Stimulated activated effector memory CD8-positive, alpha-beta T cell treated with anti-CD3 and anti-CD28 coated beads, Interleukin-12 subunit alpha, Interleukin-12 subunit beta, amount 100 ng/mL, for 72 hours (primary cell): ENCODE measurements around the gene CACTIN.
"Not testable (repeated sequence)": the region's sequence is repeated elsewhere in the genome, so short reads cannot be mapped to it uniquely, and the experiment has no call there.

ENCODE experiments used
- ATAC-seq: fragments of 150-1000 bp; cut with Tn5 transposase; 2 replicates; pipeline ENCODE4 v1.10.0; 2021
- DNase-seq, 2 donors: peaks; one replicate each; pipeline ENCODE4 v3.0.0; 2021 to 2022; ENCODE audit warnings: low spot score in 2 of 2
- H3K27ac Mint-ChIP-seq: one replicate; pipeline ENCODE4 v1.8.0; 2022; ENCODE audit warnings: mild to moderate bottlenecking, mixed read lengths
- H3K36me3 Mint-ChIP-seq: one replicate; pipeline ENCODE4 v1.8.0; 2022; ENCODE audit warnings: mild to moderate bottlenecking, mixed read lengths
- H3K4me1 Mint-ChIP-seq: one replicate; pipeline ENCODE4 v1.8.0; 2022; ENCODE audit warnings: mixed read lengths
- H3K4me3 Mint-ChIP-seq: one replicate; pipeline ENCODE4 v1.8.0; 2022; ENCODE audit warnings: mild to moderate bottlenecking, mixed read lengths
- H3K9me3 Mint-ChIP-seq: one replicate; pipeline ENCODE4 v1.8.0; 2022; ENCODE audit warnings: mixed read lengths

Gene CACTIN

GRCh38 chr19:3585301-3586126 lies 41.1 kb downstream of the CACTIN start, which contains the start of gene GIPC3:
Gene GIPC3 (plus strand): TSS chr19:3585478. CDS start chr19:3585598, 120 bp downstream.
- ATAC-seq (no peak), DNase-seq (no peak)
- Mint-ChIP-seq H3K27ac (no peak within 1 kb of the TSS), H3K4me3 (peak within 1 kb of the TSS; percentile 35), H3K4me1 (no peaks in the 10 kb centered on the region), H3K36me3 (no peaks in the 10 kb centered on the region), H3K9me3 (no peaks in the 10 kb centered on the region)

- H3K9me3 Mint-ChIP-seq, DNase-seq, ATAC-seq, H3K27ac Mint-ChIP-seq, H3K4me1 Mint-ChIP-seq, H3K4me3 Mint-ChIP-seq, H3K36me3 Mint-ChIP-seq: not testable (repeated sequence)
Observed at GRCh38 chr19:3584036-3584802, 42.4 kb downstream of the CACTIN start.

DNA sequence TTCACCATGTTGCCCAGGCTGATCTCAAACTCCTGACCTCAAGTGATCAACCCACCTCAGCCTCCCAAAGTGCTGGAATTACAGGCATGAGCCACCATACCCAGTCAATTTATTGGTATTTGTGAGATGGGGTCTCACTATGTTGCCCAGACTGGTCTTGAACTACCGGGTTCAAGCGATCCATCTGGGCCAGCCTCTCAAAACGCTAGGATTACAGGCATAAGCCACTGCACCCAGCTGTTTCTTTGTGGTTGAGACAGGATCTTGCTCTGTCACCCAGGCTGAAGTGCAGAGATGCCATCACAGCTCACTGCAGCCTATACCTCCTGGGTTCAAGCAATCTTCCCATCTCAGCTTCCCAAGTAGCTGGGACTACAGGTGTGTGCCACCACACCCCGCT lies 44.8 kb downstream of the CACTIN start:
- not testable (repeated sequence) for ATAC-seq, H3K36me3 Mint-ChIP-seq, DNase-seq, H3K9me3 Mint-ChIP-seq, H3K4me3 Mint-ChIP-seq, H3K27ac Mint-ChIP-seq, H3K4me1 Mint-ChIP-seq

DNA sequence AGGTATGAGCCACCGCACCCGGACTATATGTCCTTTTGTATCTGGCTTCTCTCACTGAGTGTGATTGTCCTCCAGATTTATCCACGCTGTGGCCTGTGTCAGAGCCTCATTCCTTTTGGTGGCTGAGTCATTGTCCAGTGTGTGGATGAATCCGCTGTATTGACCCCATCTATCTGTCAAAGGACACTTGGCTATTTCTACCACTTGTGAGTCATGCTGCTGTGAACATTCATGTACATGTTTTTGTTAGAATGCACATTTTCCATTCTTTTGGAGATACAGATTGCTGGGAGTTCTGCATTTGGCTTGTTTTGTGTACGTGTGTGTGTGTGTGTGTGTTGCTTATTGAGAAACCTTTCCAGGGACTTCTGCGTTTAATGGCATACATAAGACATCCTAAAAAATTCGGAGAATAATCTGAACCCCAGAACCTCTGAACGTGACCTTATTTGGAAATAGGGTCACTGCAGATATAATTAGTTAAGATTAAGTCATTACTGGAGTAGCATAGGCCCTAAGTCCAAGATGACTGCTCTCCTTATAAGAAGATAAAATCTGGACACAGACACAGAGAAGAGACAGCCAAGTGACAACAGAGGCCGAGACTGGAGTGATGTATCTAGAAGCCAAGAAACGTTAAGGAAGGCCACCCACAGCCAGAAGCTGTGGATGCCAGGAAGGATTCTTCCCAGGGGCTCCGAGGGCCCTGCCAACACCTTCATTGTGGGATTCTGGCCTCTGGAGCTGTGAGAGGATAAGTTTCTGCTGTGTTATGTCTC lies 46.2 kb downstream of the CACTIN start:
- no peak for ATAC-seq
- peaks cover 4% of the 10 kb centered on the region for H3K36me3 Mint-ChIP-seq
- H3K4me1 Mint-ChIP-seq: peaks cover 3% of the 10 kb centered on the region
- H3K4me3 Mint-ChIP-seq: no peak overlapping the region
- no peaks in the 10 kb centered on the region for H3K9me3 Mint-ChIP-seq
- DNase-seq: no peak
- no peak overlapping the region for H3K27ac Mint-ChIP-seq

DNA sequence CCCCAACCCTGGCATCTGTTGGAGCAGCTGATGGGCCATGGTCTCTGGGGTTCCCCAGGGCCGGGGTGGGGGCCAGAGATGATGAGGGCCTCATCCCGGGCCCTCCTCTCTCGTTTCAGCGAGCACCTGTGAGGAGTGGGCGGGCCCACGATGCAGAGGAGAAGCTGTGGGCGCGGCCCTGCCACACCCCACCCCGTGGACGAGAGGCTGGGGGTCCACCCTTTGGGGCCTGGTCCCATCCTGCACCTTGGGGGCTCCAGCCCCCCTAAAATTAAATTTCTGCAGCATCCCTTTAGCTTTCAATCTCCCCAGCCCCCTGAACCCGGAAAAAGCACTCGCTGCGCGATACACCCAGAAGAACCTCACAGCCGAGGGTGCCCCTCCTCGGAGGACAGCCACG lies 48.2 kb downstream of the CACTIN start:
- no peaks in the 10 kb centered on the region for H3K9me3 Mint-ChIP-seq
- H3K4me3 Mint-ChIP-seq: no peak overlapping the region
- H3K4me1 Mint-ChIP-seq: peaks cover 14% of the 10 kb centered on the region
- H3K27ac Mint-ChIP-seq: no peak overlapping the region
- ATAC-seq (no peak), DNase-seq (no peak)
- peaks cover 19% of the 10 kb centered on the region for H3K36me3 Mint-ChIP-seq

- H3K4me1 Mint-ChIP-seq: peaks cover 14% of the 10 kb centered on the region
- H3K27ac Mint-ChIP-seq: no peak overlapping the region
- no peaks in the 10 kb centered on the region for H3K9me3 Mint-ChIP-seq
- ATAC-seq (no peak), DNase-seq (no peak)
- no peak overlapping the region for H3K4me3 Mint-ChIP-seq
- peaks cover 19% of the 10 kb centered on the region for H3K36me3 Mint-ChIP-seq
Observed at GRCh38 chr19:3577723-3578344, 48.8 kb downstream of the CACTIN start.

DNA sequence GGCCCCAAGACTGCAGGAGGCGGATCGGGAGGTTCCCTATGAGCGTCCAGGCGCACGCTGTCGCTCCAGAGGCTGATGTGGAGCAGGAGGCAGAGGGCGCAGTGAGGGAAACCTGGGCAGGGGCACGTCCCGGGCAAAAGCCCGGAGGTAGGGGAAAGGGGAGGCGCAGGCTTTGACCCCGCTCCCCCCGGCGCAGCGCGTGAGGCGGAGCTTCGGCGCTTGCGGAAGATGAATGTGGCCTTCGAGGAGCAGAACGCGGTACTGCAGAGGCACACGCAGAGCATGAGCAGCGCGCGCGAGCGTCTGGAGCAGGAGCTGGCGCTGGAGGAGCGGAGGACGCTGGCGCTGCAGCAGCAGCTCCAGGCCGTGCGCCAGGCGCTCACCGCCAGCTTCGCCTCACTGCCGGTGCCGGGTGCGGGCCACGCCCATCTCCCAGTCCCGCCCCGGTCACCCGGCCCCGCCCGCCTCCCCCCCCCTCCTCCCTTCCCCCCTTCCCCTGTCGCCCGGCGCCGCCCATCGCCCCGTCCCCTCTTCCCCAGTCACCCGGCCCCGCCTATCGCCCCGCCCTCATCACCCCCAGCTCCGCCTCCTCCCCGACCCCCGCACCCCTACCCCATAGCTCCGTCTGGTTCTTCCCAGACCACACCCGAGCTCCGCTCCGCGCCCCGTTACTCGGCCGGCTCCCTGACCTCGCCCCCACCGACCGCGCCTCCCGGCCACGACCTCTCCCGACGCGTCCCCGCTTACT lies 49.7 kb downstream of the CACTIN start:
- H3K4me3 Mint-ChIP-seq: no peak overlapping the region
- H3K9me3 Mint-ChIP-seq: no peaks in the 10 kb centered on the region
- H3K27ac Mint-ChIP-seq: no peak overlapping the region
- peaks cover 19% of the 10 kb centered on the region for H3K4me1 Mint-ChIP-seq
- no peak for DNase-seq
- H3K36me3 Mint-ChIP-seq: peaks cover 19% of the 10 kb centered on the region
- no peak for ATAC-seq

DNA sequence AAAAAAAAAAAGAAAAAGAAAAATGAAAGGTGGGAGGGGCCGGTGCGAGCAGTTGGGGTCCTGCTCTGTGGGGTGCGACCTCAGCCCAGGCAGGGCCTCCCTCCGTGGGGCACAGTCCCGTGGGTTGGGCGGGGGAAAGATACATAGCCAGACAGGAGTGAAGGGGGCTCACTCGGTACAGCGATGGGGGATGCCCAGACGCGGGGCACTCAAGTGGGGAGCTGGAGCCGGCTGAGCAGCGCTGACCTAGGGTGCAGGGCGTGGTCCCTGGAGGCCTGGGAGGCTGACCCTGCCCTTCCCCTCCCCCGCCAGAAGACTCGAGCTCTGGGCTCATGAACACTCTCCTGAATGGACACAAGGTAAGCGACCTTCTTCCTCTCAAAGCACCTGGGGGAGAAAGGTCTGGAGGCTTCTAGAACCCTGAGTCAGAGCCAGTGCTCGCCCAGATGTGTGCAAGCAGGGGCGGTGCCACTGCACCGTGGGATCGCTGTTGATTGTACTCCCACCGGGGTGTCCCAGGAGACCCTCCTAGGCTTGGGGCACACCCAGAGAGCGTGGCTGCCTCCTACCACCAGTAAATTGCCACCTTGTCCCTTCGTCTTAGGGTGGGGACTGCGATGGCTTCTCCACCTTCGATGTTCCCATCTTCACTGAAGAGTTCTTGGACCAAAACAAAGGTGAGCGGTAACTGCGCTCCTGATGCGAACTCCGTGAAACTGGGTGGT lies 50.5 kb downstream of the CACTIN start:
- no peaks in the 10 kb centered on the region for H3K9me3 Mint-ChIP-seq
- peaks cover 25% of the 10 kb centered on the region for H3K4me1 Mint-ChIP-seq
- H3K4me3 Mint-ChIP-seq: no peak overlapping the region

DNA sequence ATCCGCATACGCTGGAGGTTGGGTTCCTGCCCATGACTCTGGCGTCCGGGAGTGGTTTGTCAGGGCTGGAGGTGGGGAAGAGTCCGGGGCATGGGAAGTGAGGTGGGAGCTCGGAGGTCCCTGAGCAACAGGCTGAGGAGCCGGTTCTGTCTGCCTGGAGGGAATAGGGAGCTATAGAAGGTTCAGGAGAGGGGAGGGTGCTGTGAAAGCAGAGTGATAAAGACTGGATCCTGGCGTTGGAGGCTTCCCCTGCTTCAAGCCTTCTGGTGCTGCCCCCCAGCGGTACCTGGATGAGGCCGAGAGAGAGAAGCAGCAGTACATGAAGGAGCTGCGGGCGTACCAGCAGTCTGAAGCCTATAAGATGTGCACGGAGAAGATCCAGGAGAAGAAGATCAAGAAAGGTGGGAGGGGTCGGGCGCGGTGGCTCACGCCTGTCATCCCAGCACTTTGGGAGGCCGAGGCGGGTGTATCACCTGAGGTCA lies 51.3 kb downstream of the CACTIN start:
- Mint-ChIP-seq H3K27ac (no peak overlapping the region), H3K9me3 (no peaks in the 10 kb centered on the region), H3K4me3 (peak overlapping the region; percentile 71), H3K36me3 (peaks cover 19% of the 10 kb centered on the region), H3K4me1 (peaks cover 25% of the 10 kb centered on the region)
- DNase-seq (no peak), ATAC-seq (no peak)

More for the DNA sequence above, 50.5 kb downstream of the CACTIN start:
- Mint-ChIP-seq H3K27ac (no peak overlapping the region), H3K36me3 (peaks cover 19% of the 10 kb centered on the region)
- DNase-seq (no peak), ATAC-seq (no peak)

DNA sequence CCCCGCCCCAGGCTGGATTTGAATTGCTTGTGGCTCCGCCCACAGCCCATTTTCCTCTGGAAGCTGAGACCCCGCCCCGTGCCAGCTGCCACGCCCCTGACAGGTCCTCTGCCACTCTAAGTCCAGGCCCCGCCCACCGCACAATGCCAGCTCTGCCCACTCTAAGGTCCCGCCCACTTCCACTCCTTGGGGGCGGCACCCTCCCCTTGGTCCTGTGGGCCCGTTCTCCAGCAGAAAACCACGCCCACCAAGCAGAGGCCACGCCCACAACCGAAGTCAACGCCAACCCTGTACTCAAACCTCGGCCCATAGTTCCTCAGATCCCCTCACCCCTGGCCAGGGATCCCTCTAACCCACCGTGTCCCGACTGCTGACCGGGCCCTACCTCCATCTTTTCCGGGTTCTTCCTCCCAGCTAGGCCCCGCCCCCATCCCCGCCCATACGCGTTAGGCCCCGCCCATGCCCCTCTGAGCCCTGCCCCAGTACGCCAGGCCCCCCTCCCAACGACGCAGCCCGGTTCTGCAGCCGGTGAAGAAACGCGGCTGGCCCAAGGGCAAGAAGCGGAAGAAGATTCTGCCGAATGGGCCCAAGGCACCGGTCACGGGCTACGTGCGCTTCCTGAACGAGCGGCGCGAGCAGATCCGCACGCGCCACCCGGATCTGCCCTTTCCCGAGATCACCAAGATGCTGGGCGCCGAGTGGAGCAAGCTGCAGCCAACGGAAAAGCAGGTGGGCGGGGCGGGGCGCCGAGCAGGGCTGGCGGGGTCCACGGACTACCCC lies 52.5 kb downstream of the CACTIN start:
- peaks cover 25% of the 10 kb centered on the region for H3K4me1 Mint-ChIP-seq
- DNase-seq (peak; percentile 75 to 95), ATAC-seq (peak; percentile 31)
- H3K4me3 Mint-ChIP-seq: peak overlapping the region; percentile 71
- H3K36me3 Mint-ChIP-seq: peaks cover 19% of the 10 kb centered on the region
- H3K27ac Mint-ChIP-seq: peak overlapping the region; percentile 37
- H3K9me3 Mint-ChIP-seq: no peaks in the 10 kb centered on the region

GRCh38 chr19:3573162-3573857 lies 53.3 kb downstream of the CACTIN start:
- H3K27ac Mint-ChIP-seq: peak overlapping the region; percentile 37
- ATAC-seq: peak; percentile 9
- no peaks in the 10 kb centered on the region for H3K9me3 Mint-ChIP-seq
- H3K4me1 Mint-ChIP-seq: peaks cover 25% of the 10 kb centered on the region
- peaks cover 19% of the 10 kb centered on the region for H3K36me3 Mint-ChIP-seq
- DNase-seq: peak in 1 of 2 donors; percentile 41
- peak overlapping the region; percentile 71 for H3K4me3 Mint-ChIP-seq

- Mint-ChIP-seq H3K36me3 (peaks cover 19% of the 10 kb centered on the region), H3K27ac (peak within 1 kb of the TSS; percentile 70), H3K4me1 (peaks cover 25% of the 10 kb centered on the region), H3K9me3 (no peaks in the 10 kb centered on the region), H3K4me3 (peak within 1 kb of the TSS; percentile 71)
- ATAC-seq (peak; percentile 1), DNase-seq (no peak)
Observed at GRCh38 chr19:3572855-3573161, 53.8 kb downstream of the CACTIN start, which contains the start of gene HMG20B. Gene HMG20B (plus strand): TSS chr19:3572944. CDS start chr19:3573310, 366 bp downstream.
